ENCODE measurements around the gene TMCO5A. TPM values are rescaled to one million over a fixed set of nuclear protein-coding genes. Genes with fewer than 3 reads are reported as not detected.

The TMCO5A gene
- total RNA-seq, 4 donors from 2014 or later = not detected

- no peak for TF ChIP-seq CTCF (IDR thresholded peaks at IDR 0.05; ENCODE audit: low read depth)
These were observed 32.3 kb upstream of the TMCO5A start for GRCh38 chr15:37902126-37902525.

GRCh38 chr15:37903919-37904625 is 30.4 kb upstream of the TMCO5A start:
- TF ChIP-seq CTCF (IDR thresholded peaks at IDR 0.05; ENCODE audit: low read depth) = no peak

- TF ChIP-seq CTCF (IDR thresholded peaks at IDR 0.05; ENCODE audit: low read depth) = no peak
These were observed 27.3 kb upstream of the TMCO5A start for GRCh38 chr15:37907136-37907535.

- TF ChIP-seq CTCF (IDR thresholded peaks at IDR 0.05; ENCODE audit: low read depth) = no peak
These were observed 12.7 kb upstream of the TMCO5A start for GRCh38 chr15:37921527-37922385.

- no peak for TF ChIP-seq CTCF (IDR thresholded peaks at IDR 0.05; ENCODE audit: low read depth)
These were observed 8.3 kb upstream of the TMCO5A start for GRCh38 chr15:37926136-37926535.

GRCh38 chr15:37929238-37929637 is 5.2 kb upstream of the TMCO5A start:
- no peak for TF ChIP-seq CTCF (IDR thresholded peaks at IDR 0.05; ENCODE audit: low read depth)

- TF ChIP-seq CTCF (IDR thresholded peaks at IDR 0.05; ENCODE audit: low read depth) = no peak
These were observed 3.1 kb upstream of the TMCO5A start for GRCh38 chr15:37931321-37931720.
